ENCODE measurements around the gene MACROD2.

MACROD2 gene

DNA sequence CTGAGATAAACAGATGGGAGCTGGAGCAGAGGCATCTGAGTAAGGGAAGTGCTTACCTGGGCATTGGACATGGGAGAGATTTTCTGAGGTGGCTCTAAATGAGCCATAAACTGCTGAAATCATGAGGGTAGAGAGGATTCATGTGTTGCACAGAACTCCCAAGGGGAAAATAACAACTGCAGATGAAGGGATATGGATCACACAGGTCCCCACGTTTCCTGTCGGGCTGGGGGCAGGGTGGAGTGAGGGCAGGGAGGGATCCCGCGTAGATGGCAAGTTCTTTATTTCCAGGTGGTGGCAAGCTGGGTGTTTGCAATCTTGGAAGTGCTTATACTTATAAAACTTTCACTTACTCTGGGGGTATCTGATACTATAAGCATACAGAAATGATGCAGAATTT is 764.7 kb downstream of the MACROD2 start:
- no peak for DNase-seq (ENCODE audit: low spot score)
- TF ChIP-seq, protein P1, sequence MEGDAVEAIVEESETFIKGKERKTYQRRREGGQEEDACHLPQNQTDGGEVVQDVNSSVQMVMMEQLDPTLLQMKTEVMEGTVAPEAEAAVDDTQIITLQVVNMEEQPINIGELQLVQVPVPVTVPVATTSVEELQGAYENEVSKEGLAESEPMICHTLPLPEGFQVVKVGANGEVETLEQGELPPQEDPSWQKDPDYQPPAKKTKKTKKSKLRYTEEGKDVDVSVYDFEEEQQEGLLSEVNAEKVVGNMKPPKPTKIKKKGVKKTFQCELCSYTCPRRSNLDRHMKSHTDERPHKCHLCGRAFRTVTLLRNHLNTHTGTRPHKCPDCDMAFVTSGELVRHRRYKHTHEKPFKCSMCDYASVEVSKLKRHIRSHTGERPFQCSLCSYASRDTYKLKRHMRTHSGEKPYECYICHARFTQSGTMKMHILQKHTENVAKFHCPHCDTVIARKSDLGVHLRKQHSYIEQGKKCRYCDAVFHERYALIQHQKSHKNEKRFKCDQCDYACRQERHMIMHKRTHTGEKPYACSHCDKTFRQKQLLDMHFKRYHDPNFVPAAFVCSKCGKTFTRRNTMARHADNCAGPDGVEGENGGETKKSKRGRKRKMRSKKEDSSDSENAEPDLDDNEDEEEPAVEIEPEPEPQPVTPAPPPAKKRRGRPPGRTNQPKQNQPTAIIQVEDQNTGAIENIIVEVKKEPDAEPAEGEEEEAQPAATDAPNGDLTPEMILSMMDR (IDR thresholded peaks at IDR 0.05; ENCODE audit: extremely low read depth, missing control alignments) = no peak

DNA sequence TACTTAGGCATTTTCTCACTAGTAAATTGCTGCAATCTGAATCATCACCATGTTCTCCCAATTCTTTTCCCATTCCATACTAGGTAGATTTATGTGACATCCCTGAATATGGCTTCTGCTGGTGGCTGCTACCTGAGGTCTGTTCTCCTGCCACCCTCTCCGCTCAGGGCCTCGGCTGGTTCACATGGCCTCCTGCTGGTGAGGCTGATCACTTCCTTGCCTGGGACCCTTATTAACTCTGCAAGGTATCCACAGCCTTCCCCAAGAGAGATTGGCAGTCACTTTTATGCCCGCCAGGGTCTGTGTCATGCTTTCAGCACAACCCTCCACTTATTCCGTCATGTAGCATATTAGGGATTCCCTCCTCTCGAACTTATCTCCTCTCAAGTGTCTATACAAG is 766.6 kb downstream of the MACROD2 start:
- DNase-seq (ENCODE audit: low spot score) = no peak
- TF ChIP-seq, protein P1 (IDR thresholded peaks at IDR 0.05; ENCODE audit: extremely low read depth, missing control alignments) = no peak

GRCh38 chr20:14764511-14765369 is 769.4 kb downstream of the MACROD2 start:
- no peak for DNase-seq (ENCODE audit: low spot score)
- TF ChIP-seq, protein P1 (IDR thresholded peaks at IDR 0.05; ENCODE audit: extremely low read depth, missing control alignments) = no peak

GRCh38 chr20:14765370-14765701 is 770.0 kb downstream of the MACROD2 start:
- TF ChIP-seq, protein P1 (IDR thresholded peaks at IDR 0.05; ENCODE audit: extremely low read depth, missing control alignments) = no peak
- no peak for DNase-seq (ENCODE audit: low spot score)

- TF ChIP-seq, protein P1 (IDR thresholded peaks at IDR 0.05; ENCODE audit: extremely low read depth, missing control alignments) = no peak
- no peak for DNase-seq (ENCODE audit: low spot score)
These were observed 778.2 kb downstream of the MACROD2 start for GRCh38 chr20:14773486-14773885.

DNA sequence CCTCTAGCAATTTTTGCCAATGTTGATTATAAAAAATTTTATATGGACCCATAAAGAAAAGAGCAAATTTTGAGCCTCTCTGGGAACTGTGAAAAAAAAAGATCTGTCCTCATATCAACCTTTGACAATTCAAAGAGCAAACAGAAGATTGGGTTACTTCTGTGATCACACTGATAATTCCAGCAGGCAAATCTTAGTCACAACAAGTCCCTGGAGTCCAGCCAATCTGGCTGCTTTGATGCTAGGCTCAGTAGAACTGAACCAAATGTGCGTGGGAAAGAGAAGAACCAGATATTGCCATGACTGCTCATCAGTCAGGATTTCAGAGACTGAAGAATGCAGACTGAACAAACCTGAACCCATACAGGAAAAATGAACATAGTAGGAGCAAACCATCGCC is 780.5 kb downstream of the MACROD2 start:
- TF ChIP-seq, protein P1 (IDR thresholded peaks at IDR 0.05; ENCODE audit: extremely low read depth, missing control alignments) = no peak
- no peak for DNase-seq (ENCODE audit: low spot score)

- no peak for DNase-seq (ENCODE audit: low spot score)
- TF ChIP-seq, protein P1 (IDR thresholded peaks at IDR 0.05; ENCODE audit: extremely low read depth, missing control alignments) = no peak
These were observed 782.3 kb downstream of the MACROD2 start for GRCh38 chr20:14777591-14777990.
